Sciatic nerve (tissue), 2 donors: ENCODE results near the gene AFF3. TPM values are rescaled to one million over a fixed set of nuclear protein-coding genes. Genes with fewer than 3 reads are reported as not detected.
A peak's percentile ranks its signal among the peaks of the same experiment; 100 is the strongest.

Experiments used
- ATAC-seq: fragments of 200-7000 bp; cut with Tn5 transposase; one replicate; pipeline ENCODE4 v1.9.1; 2020; ENCODE audit warnings: mild to moderate bottlenecking, moderate library complexity
- DNase-seq: peaks from one replicate; pipeline ENCODE4 v3.0.0-alpha.2; 2020; ENCODE audit warnings: low spot score
- intact Hi-C: fragments of 100-400 bp; cut with DNase I; formaldehyde crosslinking; loops from one replicate; pipeline ENCODE4 v1.14.2; 2022
- total RNA-seq: library from RNA; stranded (reverse); fragmentation: NEBNext Ultra II Directional; extraction: Animal tissue kit (Norgen Biotek cat#: 25700); gene quantifications from one replicate; pipeline ENCODE4 v1.2.1, GENCODE V29; 2021
- donor health status: DM: no; HTN: no; CAD: no.
- donor health status: DM: no; HTN: no; CAD: no.

The AFF3 gene
- total RNA-seq, 1 donor from 2014 or later = 14.2 TPM

GRCh38 chr2:99559075-99559662 lies 583.2 kb downstream of the AFF3 start:
- intact Hi-C loops = loop anchor here (10.0 kb wide), 1 partner anchor 696 kb away; no protein-coding TSS in a partner anchor
- DNase-seq (peak; percentile 96), ATAC-seq (peak; percentile 94)

- ATAC-seq (peak; percentile 47), DNase-seq (no peak)
- intact Hi-C loops = loop anchor here (10.0 kb wide), 1 partner anchor 699 kb away; no protein-coding TSS in a partner anchor
Measured at GRCh38 chr2:99555404-99555803, 587.0 kb downstream of the AFF3 start.

- no peak for DNase-seq
- intact Hi-C loops = loop anchor here (10.0 kb wide), 1 partner anchor 700 kb away; no protein-coding TSS in a partner anchor
- no peak for ATAC-seq
Measured at GRCh38 chr2:99554871-99555270, 587.5 kb downstream of the AFF3 start.

GRCh38 chr2:99554238-99554637 lies 588.2 kb downstream of the AFF3 start:
- DNase-seq (no peak), ATAC-seq (no peak)
- intact Hi-C loops = loop anchor here (10.0 kb wide), 1 partner anchor 701 kb away; no protein-coding TSS in a partner anchor

GRCh38 chr2:99552529-99552928 lies 589.9 kb downstream of the AFF3 start:
- DNase-seq (no peak), ATAC-seq (no peak)
- intact Hi-C loops = loop anchor here (10.0 kb wide), 1 partner anchor 702 kb away; no protein-coding TSS in a partner anchor

GRCh38 chr2:99550368-99550767 lies 592.0 kb downstream of the AFF3 start:
- DNase-seq (no peak), ATAC-seq (no peak)
- intact Hi-C loops = loop anchor here (10.0 kb wide), 1 partner anchor 704 kb away; no protein-coding TSS in a partner anchor

GRCh38 chr2:99545604-99546003 lies 596.8 kb downstream of the AFF3 start:
- ATAC-seq = no peak
- intact Hi-C loops = no loop called here

GRCh38 chr2:99545066-99545465 lies 597.3 kb downstream of the AFF3 start:
- intact Hi-C loops = no loop called here
- ATAC-seq (no peak), DNase-seq (no peak)

More at GRCh38 chr2:99545604-99546003, 596.8 kb downstream of the AFF3 start:
- DNase-seq = no peak

- DNase-seq (no peak), ATAC-seq (no peak)
- intact Hi-C loops = no loop called here
Measured at GRCh38 chr2:99544608-99545007, 597.8 kb downstream of the AFF3 start.

GRCh38 chr2:99543247-99543646 lies 599.1 kb downstream of the AFF3 start:
- DNase-seq = no peak
- intact Hi-C loops = no loop called here
- ATAC-seq = peak; percentile 51

- ATAC-seq = no peak
- DNase-seq = no peak
- intact Hi-C loops = no loop called here
Measured at GRCh38 chr2:99537910-99538485, 604.4 kb downstream of the AFF3 start.

- ATAC-seq (no peak), DNase-seq (no peak)
- intact Hi-C loops = no loop called here
Measured at GRCh38 chr2:99524056-99524455, 618.3 kb downstream of the AFF3 start.

- no peak for DNase-seq
- ATAC-seq = no peak
- intact Hi-C loops = no loop called here
Measured at GRCh38 chr2:99522157-99522556, 620.2 kb downstream of the AFF3 start.

GRCh38 chr2:99520813-99521212 lies 621.6 kb downstream of the AFF3 start:
- intact Hi-C loops = no loop called here
- DNase-seq = no peak
- no peak for ATAC-seq

GRCh38 chr2:99520195-99520594 lies 622.2 kb downstream of the AFF3 start:
- ATAC-seq = no peak
- intact Hi-C loops = no loop called here
- DNase-seq = no peak

GRCh38 chr2:99514357-99514756 lies 628.0 kb downstream of the AFF3 start:
- ATAC-seq (no peak), DNase-seq (no peak)
- intact Hi-C loops = no loop called here

GRCh38 chr2:99512181-99512591 lies 630.2 kb downstream of the AFF3 start:
- ATAC-seq (peak; percentile 24), DNase-seq (no peak)
- intact Hi-C loops = no loop called here

- intact Hi-C loops = no loop called here
- DNase-seq = no peak
- no peak for ATAC-seq
Measured at GRCh38 chr2:99509387-99509786, 633.0 kb downstream of the AFF3 start.

GRCh38 chr2:99507937-99508818 lies 634.2 kb downstream of the AFF3 start:
- ATAC-seq (no peak), DNase-seq (no peak)
- intact Hi-C loops = no loop called here
